ACHN (cell line): ENCODE results near the gene RAPGEF1.

Experiments
- DNase-seq: peaks from one replicate; pipeline ENCODE4 v3.0.0-alpha.2; 2015
- in situ Hi-C: cut with HindIII; loops from 2 replicates; pipeline ENCODE4 v1.10.0; 2017; ENCODE audit warnings: low sequenced_read_pairs, low pct_ligation_motif_present, low pct_unique_long_range_greater_than_20kb

RAPGEF1 gene

GRCh38 chr9:131645078-131645776, 94.6 kb downstream of the RAPGEF1 start:
- in situ Hi-C loops: no loop called here
- no peak for DNase-seq

GRCh38 chr9:131642496-131643083, 97.3 kb downstream of the RAPGEF1 start:
- no peak for DNase-seq
- in situ Hi-C loops: no loop called here

GRCh38 chr9:131641618-131642495, 98.0 kb downstream of the RAPGEF1 start:
- in situ Hi-C loops: no loop called here
- no peak for DNase-seq

GRCh38 chr9:131640438-131641137, 99.3 kb downstream of the RAPGEF1 start:
- in situ Hi-C loops: no loop called here
- no peak for DNase-seq

- no peak for DNase-seq
- in situ Hi-C loops: no loop called here
These were observed 100.0 kb downstream of the RAPGEF1 start for GRCh38 chr9:131639769-131640437.

GRCh38 chr9:131636593-131636992, 103.3 kb downstream of the RAPGEF1 start:
- in situ Hi-C loops: no loop called here
- DNase-seq: no peak

GRCh38 chr9:131635892-131636291, 104.0 kb downstream of the RAPGEF1 start:
- in situ Hi-C loops: no loop called here
- no peak for DNase-seq

- peak; percentile 92 for DNase-seq
These were observed 104.6 kb downstream of the RAPGEF1 start for GRCh38 chr9:131635285-131635684.

GRCh38 chr9:131633491-131634031, 106.3 kb downstream of the RAPGEF1 start:
- in situ Hi-C loops: no loop called here
- DNase-seq: no peak

More at GRCh38 chr9:131635285-131635684, 104.6 kb downstream of the RAPGEF1 start:
- in situ Hi-C loops: no loop called here

- DNase-seq: no peak
- in situ Hi-C loops: no loop called here
These were observed 108.6 kb downstream of the RAPGEF1 start for GRCh38 chr9:131631306-131631705.

GRCh38 chr9:131630205-131630831, 109.6 kb downstream of the RAPGEF1 start:
- in situ Hi-C loops: no loop called here
- no peak for DNase-seq

- DNase-seq: no peak
- in situ Hi-C loops: no loop called here
These were observed 110.1 kb downstream of the RAPGEF1 start for GRCh38 chr9:131629825-131630204.

- DNase-seq: no peak
- in situ Hi-C loops: no loop called here
These were observed 110.7 kb downstream of the RAPGEF1 start for GRCh38 chr9:131629226-131629500.

- DNase-seq: no peak
- in situ Hi-C loops: no loop called here
These were observed 111.2 kb downstream of the RAPGEF1 start for GRCh38 chr9:131628459-131629225.

GRCh38 chr9:131627648-131628458, 112.0 kb downstream of the RAPGEF1 start:
- in situ Hi-C loops: no loop called here
- no peak for DNase-seq

- in situ Hi-C loops: no loop called here
- DNase-seq: no peak
These were observed 112.6 kb downstream of the RAPGEF1 start for GRCh38 chr9:131627326-131627647.
